ENCODE data around the gene UBE2L3. TPM values are rescaled to one million over a fixed set of nuclear protein-coding genes. Genes with fewer than 3 reads are reported as not detected.

Gene UBE2L3
- total and polyA plus RNA-seq, 2 of the 8 experiments (the other 6 are each of a cell fraction or from before 2014, with no cell fraction given): 63.5 to 90.0 TPM

DNA sequence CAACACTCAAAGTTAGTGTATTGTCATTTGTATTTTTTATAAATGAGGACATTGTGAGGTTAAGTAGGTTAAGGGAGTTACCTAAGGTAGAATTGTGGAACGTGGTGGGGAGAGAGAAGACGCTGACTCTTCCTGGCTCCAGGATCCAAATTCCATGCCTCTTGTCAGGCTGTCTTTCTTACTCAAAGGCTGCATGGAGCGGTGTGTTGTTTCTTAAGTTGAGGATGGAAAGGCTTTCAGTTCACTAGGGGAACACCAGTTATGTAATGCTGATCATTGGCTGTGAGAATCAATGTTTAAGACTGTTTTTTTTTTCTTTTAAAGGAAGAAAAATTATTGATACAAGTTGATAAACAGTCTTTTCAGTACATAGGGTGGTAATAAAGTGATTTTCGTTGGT is 2.9 kb downstream of the UBE2L3 start (continued):
- no peak for TF ChIP-seq CHD2 (IDR thresholded peaks at IDR 0.05; ENCODE audit: low read length)
- no peak for TF ChIP-seq SUZ12 (IDR thresholded peaks at IDR 0.05; ENCODE audit: low read length)
- TF ChIP-seq YY1 (IDR thresholded peaks at IDR 0.05; ENCODE audit: low read depth, low read length): no peak
